HG02938 (cell line): ENCODE results near the gene TEAD2.

Experiments used
- ATAC-seq: cut with Tn5 transposase; IDR thresholded peaks from one replicate; pipeline ENCODE4 v1.9.1; 2021; ENCODE audit warnings: mild to moderate bottlenecking, moderate library complexity; ENCODE audit not compliant: unreplicated experiment

The TEAD2 gene

GRCh38 chr19:49348305-49349189, 13.7 kb downstream of the TEAD2 start:
- no peak for ATAC-seq

- no peak for ATAC-seq
These were observed 14.4 kb downstream of the TEAD2 start for GRCh38 chr19:49347835-49348234.

- ATAC-seq = no peak
These were observed 15.0 kb downstream of the TEAD2 start for GRCh38 chr19:49347191-49347590.

GRCh38 chr19:49344505-49345423, 17.5 kb downstream of the TEAD2 start:
- no peak for ATAC-seq

- ATAC-seq = no peak
These were observed 19.1 kb downstream of the TEAD2 start for GRCh38 chr19:49343123-49343522.

- no peak for ATAC-seq
These were observed 19.9 kb downstream of the TEAD2 start for GRCh38 chr19:49342291-49342721.

GRCh38 chr19:49340865-49341718, 21.1 kb downstream of the TEAD2 start:
- no peak for ATAC-seq

- peak; percentile 61 for ATAC-seq
These were observed 21.9 kb downstream of the TEAD2 start for GRCh38 chr19:49340069-49340864.

GRCh38 chr19:49339301-49340068, 22.7 kb downstream of the TEAD2 start:
- no peak for ATAC-seq

- no peak for ATAC-seq
These were observed 23.4 kb downstream of the TEAD2 start for GRCh38 chr19:49338691-49339300.

- ATAC-seq = no peak
These were observed 24.1 kb downstream of the TEAD2 start for GRCh38 chr19:49338023-49338677.

GRCh38 chr19:49337267-49338022, 24.8 kb downstream of the TEAD2 start:
- ATAC-seq = no peak

- no peak for ATAC-seq
These were observed 25.5 kb downstream of the TEAD2 start for GRCh38 chr19:49336482-49337266.

- ATAC-seq = no peak
These were observed 26.3 kb downstream of the TEAD2 start for GRCh38 chr19:49335784-49336481.

- peak; percentile 35 for ATAC-seq
These were observed 27.0 kb downstream of the TEAD2 start, which contains the start of gene CD37 for GRCh38 chr19:49335071-49335783. CD37 (plus strand) TSS chr19:49335406; CDS start chr19:49335541, 135 bp downstream.
